T-helper 17 cell (primary cell): ENCODE results near the gene LPCAT4. TPM values are rescaled to one million over a fixed set of nuclear protein-coding genes. Genes with fewer than 3 reads are reported as not detected.
A peak's percentile ranks its signal among the peaks of the same experiment; 100 is the strongest.
"Not testable (repeated sequence)": the region's sequence is repeated elsewhere in the genome, so short reads cannot be mapped to it uniquely, and the experiment has no call there.

Source experiments
- ATAC-seq: fragments of 150-1000 bp; cut with Tn5 transposase; 2 replicates; pipeline ENCODE4 v1.10.0; 2021; ENCODE audit warnings: mild to moderate bottlenecking, moderate library complexity
- DNase-seq, 3 donors: peaks; one replicate each; pipeline versions ENCODE4 v3.0.0 to v3.0.0-alpha.2; 2020 to 2021
- H3K9me3 ChIP-seq: one replicate; pipeline ENCODE4 v1.7.0; 2013; ENCODE audit warnings: low read length, mild to moderate bottlenecking; ENCODE audit not compliant: control insufficient read depth, poor library complexity, severe bottlenecking
- H3K27ac Mint-ChIP-seq: one replicate; pipeline ENCODE4 v1.8.0; 2022; ENCODE audit warnings: mild to moderate bottlenecking, moderate library complexity, mixed read lengths
- H3K27me3 Mint-ChIP-seq: one replicate; pipeline ENCODE4 v1.8.0; 2022; ENCODE audit warnings: mixed read lengths
- H3K36me3 Mint-ChIP-seq: one replicate; pipeline ENCODE4 v1.8.0; 2022; ENCODE audit warnings: low read depth, mixed read lengths
- H3K4me1 Mint-ChIP-seq: one replicate; pipeline ENCODE4 v1.8.0; 2022; ENCODE audit warnings: mild to moderate bottlenecking, mixed read lengths
- H3K4me3 Mint-ChIP-seq: one replicate; pipeline ENCODE4 v1.8.0; 2022; ENCODE audit warnings: mild to moderate bottlenecking, moderate library complexity, mixed read lengths
- total RNA-seq, 4 donors: library from RNA in 2 of 4; stranded (reverse) in 2 of 4; gene quantifications; one replicate each; pipeline ENCODE4 v1.2.3 and lab custom pipeline; 2022 to 2026

LPCAT4 gene
- total RNA-seq, result 10 to 100 TPM; 93.2 to 99.0 TPM
- total RNA-seq (lab: John Stamatoyannopoulos, UW), result 42.2 to 50.1 reads per million in 2 donors

GRCh38 chr15:34367101-34368081 is at the start of gene LPCAT4:
LPCAT4 (minus strand) TSS chr15:34367196; CDS start chr15:34367100, 96 bp downstream.
- Mint-ChIP-seq H3K27me3 (no peaks in the 10 kb centered on the region), H3K27ac (peak within 1 kb of the TSS; percentile 88), H3K36me3 (no peaks in the 10 kb centered on the region), H3K4me3 (peak within 1 kb of the TSS; percentile 98), H3K4me1 (peaks cover 40% of the 10 kb centered on the region)
- H3K9me3 ChIP-seq, result no peaks in the 10 kb centered on the region
- peak; percentile 84 to 86 (median 85) for DNase-seq
- ATAC-seq, result peak; percentile 88

- H3K4me1 Mint-ChIP-seq, H3K27me3 Mint-ChIP-seq, H3K36me3 Mint-ChIP-seq, H3K9me3 ChIP-seq, H3K27ac Mint-ChIP-seq, ATAC-seq, H3K4me3 Mint-ChIP-seq, DNase-seq: not testable (repeated sequence)
Measured at GRCh38 chr15:34409511-34409910, 42.5 kb upstream of the LPCAT4 start.

- H3K4me3 Mint-ChIP-seq, ATAC-seq, H3K36me3 Mint-ChIP-seq, H3K4me1 Mint-ChIP-seq, H3K9me3 ChIP-seq, DNase-seq, H3K27ac Mint-ChIP-seq, H3K27me3 Mint-ChIP-seq: not testable (repeated sequence)
Measured at GRCh38 chr15:34408973-34409372, 42.0 kb upstream of the LPCAT4 start.

- not testable (repeated sequence) for H3K27ac Mint-ChIP-seq, H3K9me3 ChIP-seq, DNase-seq, H3K27me3 Mint-ChIP-seq, H3K4me1 Mint-ChIP-seq, H3K4me3 Mint-ChIP-seq, H3K36me3 Mint-ChIP-seq
- peak; percentile 73 for ATAC-seq
Measured at GRCh38 chr15:34403899-34404298, 36.9 kb upstream of the LPCAT4 start.

GRCh38 chr15:34403160-34403598 is 36.2 kb upstream of the LPCAT4 start:
- H3K4me1 Mint-ChIP-seq, DNase-seq, H3K27ac Mint-ChIP-seq, H3K4me3 Mint-ChIP-seq, H3K36me3 Mint-ChIP-seq, H3K9me3 ChIP-seq, H3K27me3 Mint-ChIP-seq: not testable (repeated sequence)
- peak; percentile 75 for ATAC-seq

GRCh38 chr15:34397637-34398259 is 30.8 kb upstream of the LPCAT4 start:
- not testable (repeated sequence) for H3K36me3 Mint-ChIP-seq, H3K27me3 Mint-ChIP-seq, DNase-seq, H3K4me1 Mint-ChIP-seq, H3K27ac Mint-ChIP-seq, H3K9me3 ChIP-seq, H3K4me3 Mint-ChIP-seq
- peak; percentile 69 for ATAC-seq

- not testable (repeated sequence) for H3K36me3 Mint-ChIP-seq, H3K9me3 ChIP-seq, H3K27me3 Mint-ChIP-seq, ATAC-seq, H3K4me3 Mint-ChIP-seq, DNase-seq, H3K4me1 Mint-ChIP-seq, H3K27ac Mint-ChIP-seq
Measured at GRCh38 chr15:34392981-34393380, 26.0 kb upstream of the LPCAT4 start.

- H3K4me1 Mint-ChIP-seq, H3K27me3 Mint-ChIP-seq, H3K36me3 Mint-ChIP-seq, H3K9me3 ChIP-seq, DNase-seq, H3K4me3 Mint-ChIP-seq, H3K27ac Mint-ChIP-seq, ATAC-seq: not testable (repeated sequence)
Measured at GRCh38 chr15:34389594-34390086, 22.6 kb upstream of the LPCAT4 start.

GRCh38 chr15:34381829-34382521 is 15.0 kb upstream of the LPCAT4 start:
- ATAC-seq, H3K27ac Mint-ChIP-seq, H3K4me1 Mint-ChIP-seq, H3K27me3 Mint-ChIP-seq, H3K9me3 ChIP-seq, H3K36me3 Mint-ChIP-seq, DNase-seq, H3K4me3 Mint-ChIP-seq: not testable (repeated sequence)

- not testable (repeated sequence) for H3K4me3 Mint-ChIP-seq, ATAC-seq
Measured at GRCh38 chr15:34380491-34380890, 13.5 kb upstream of the LPCAT4 start.

GRCh38 chr15:34376856-34377255 is 9.9 kb upstream of the LPCAT4 start:
- H3K27me3 Mint-ChIP-seq, result no peaks in the 10 kb centered on the region

More at GRCh38 chr15:34380491-34380890, 13.5 kb upstream of the LPCAT4 start:
- H3K27me3 Mint-ChIP-seq, H3K9me3 ChIP-seq, H3K4me1 Mint-ChIP-seq, H3K27ac Mint-ChIP-seq, H3K36me3 Mint-ChIP-seq, DNase-seq: not testable (repeated sequence)

GRCh38 chr15:34375541-34375940 is 8.5 kb upstream of the LPCAT4 start:
- not testable (repeated sequence) for H3K4me1 Mint-ChIP-seq, H3K9me3 ChIP-seq, ATAC-seq, H3K36me3 Mint-ChIP-seq, H3K27ac Mint-ChIP-seq, H3K27me3 Mint-ChIP-seq, H3K4me3 Mint-ChIP-seq, DNase-seq

More at GRCh38 chr15:34376856-34377255, 9.9 kb upstream of the LPCAT4 start:
- Mint-ChIP-seq H3K36me3 (no peaks in the 10 kb centered on the region), H3K4me1 (peaks cover 2% of the 10 kb centered on the region), H3K27ac (no peak overlapping the region), H3K4me3 (no peak overlapping the region)
- DNase-seq (no peak), ATAC-seq (no peak)
- no peaks in the 10 kb centered on the region for H3K9me3 ChIP-seq

GRCh38 chr15:34374816-34375215 is 7.8 kb upstream of the LPCAT4 start:
- ATAC-seq (no peak), DNase-seq (no peak)
- peaks cover 4% of the 10 kb centered on the region for H3K4me1 Mint-ChIP-seq
- no peak overlapping the region for H3K4me3 Mint-ChIP-seq
- H3K36me3 Mint-ChIP-seq, result no peaks in the 10 kb centered on the region
- no peaks in the 10 kb centered on the region for H3K9me3 ChIP-seq
- no peaks in the 10 kb centered on the region for H3K27me3 Mint-ChIP-seq
- peak overlapping the region; percentile 51 for H3K27ac Mint-ChIP-seq
